GM23338 (cell line): ENCODE results near the gene HEPACAM2. TPM values are rescaled to one million over a fixed set of nuclear protein-coding genes. Genes with fewer than 3 reads are reported as not detected.
A peak's percentile ranks its signal among the peaks of the same experiment; 100 is the strongest.

Source experiments
- ATAC-seq: fragments of 200-7000 bp; cut with Tn5 transposase; 3 replicates; pipeline ENCODE4 v1.9.1; 2020
- DNase-seq: peaks from one replicate; pipeline ENCODE4 v3.0.0-alpha.2; 2015; ENCODE audit warnings: low spot score
- H2AFZ ChIP-seq: fragments of 200-600 bp; sonication (generic); 2 replicates; pipeline ENCODE4 v1.8.0; 2016; ENCODE audit warnings: antibody characterized with exemption, mild to moderate bottlenecking, moderate library complexity
- H3F3A ChIP-seq: fragments of 200-600 bp; sonication (generic); replicated peaks from 2 replicates; pipeline ENCODE4 v1.8.0; 2017; ENCODE audit warnings: antibody characterized with exemption, mixed run types, low read depth
- H3K27ac ChIP-seq: fragments of 200-600 bp; sonication (generic); 2 replicates; pipeline ENCODE4 v1.6.1; 2016; ENCODE audit warnings: low read depth
- H3K27me3 ChIP-seq: fragments of 200-600 bp; sonication (generic); 2 replicates; pipeline ENCODE4 v1.8.0; 2016; ENCODE audit warnings: mild to moderate bottlenecking, mixed run types, moderate library complexity; ENCODE audit not compliant: insufficient read depth
- H3K36me3 ChIP-seq: fragments of 200-600 bp; sonication (generic); 2 replicates; pipeline ENCODE4 v1.8.0; 2016; ENCODE audit warnings: mild to moderate bottlenecking; ENCODE audit not compliant: insufficient read depth
- H3K4me1 ChIP-seq: fragments of 200-600 bp; sonication (generic); 2 replicates; pipeline ENCODE4 v1.8.0; 2016; ENCODE audit warnings: mild to moderate bottlenecking, moderate library complexity; ENCODE audit not compliant: insufficient read depth
- H3K4me2 ChIP-seq: fragments of 200-600 bp; sonication (generic); 2 replicates; pipeline ENCODE4 v1.7.1; 2017; ENCODE audit warnings: mixed run types
- H3K4me3 ChIP-seq: fragments of 200-600 bp; sonication (generic); 2 replicates; pipeline ENCODE4 v1.6.1; 2016; ENCODE audit warnings: mixed run types
- H3K79me2 ChIP-seq: fragments of 200-600 bp; sonication (generic); replicated peaks from 2 replicates; pipeline ENCODE4 v1.8.0; 2017; ENCODE audit warnings: mild to moderate bottlenecking; ENCODE audit not compliant: insufficient read depth
- H3K9me2 ChIP-seq: fragments of 200-600 bp; sonication (generic); 2 replicates; pipeline ENCODE4 v1.8.0; 2017; ENCODE audit not compliant: insufficient read depth
- H4K20me1 ChIP-seq: fragments of 200-600 bp; sonication (generic); replicated peaks from 2 replicates; pipeline ENCODE4 v1.8.0; 2017; ENCODE audit warnings: mild to moderate bottlenecking; ENCODE audit not compliant: insufficient read depth
- H3K27ac Mint-ChIP-seq: 2 replicates; pipeline ENCODE4 v1.8.0; 2020; ENCODE audit warnings: inconsistent platforms, mild to moderate bottlenecking, moderate library complexity, mixed read lengths
- H3K27me3 Mint-ChIP-seq: 3 replicates; pipeline ENCODE4 v1.8.0; 2022; ENCODE audit warnings: low read depth, mild to moderate bottlenecking, moderate library complexity, mixed read lengths, inconsistent platforms; ENCODE audit not compliant: insufficient read depth, poor library complexity
- H3K36me3 Mint-ChIP-seq: 3 replicates; pipeline ENCODE4 v1.8.0; 2021; ENCODE audit warnings: low read depth, mild to moderate bottlenecking, inconsistent platforms, moderate library complexity, mixed read lengths
- H3K4me1 Mint-ChIP-seq: 3 replicates; pipeline ENCODE4 v1.8.0; 2020; ENCODE audit warnings: mild to moderate bottlenecking, inconsistent platforms, mixed read lengths
- H3K4me3 Mint-ChIP-seq: 3 replicates; pipeline ENCODE4 v1.8.0; 2021; ENCODE audit warnings: moderate library complexity, mild to moderate bottlenecking, inconsistent platforms, mixed read lengths
- H3K9me3 Mint-ChIP-seq: 3 replicates; pipeline ENCODE4 v1.8.0; 2020; ENCODE audit warnings: moderate library complexity, mild to moderate bottlenecking, inconsistent platforms, mixed read lengths
- CREB1 ChIP-seq: fragments of 250-450 bp; sonication (Bioruptor Pico); IDR thresholded peaks from 2 replicates; pipeline ENCODE4 v1.5.0; 2020; ENCODE audit warnings: low read depth, mild to moderate bottlenecking, moderate library complexity
- EZH2 ChIP-seq: fragments of 200-600 bp; sonication (generic); IDR thresholded peaks from one replicate; pipeline ENCODE4 v1.8.0; 2017; ENCODE audit warnings: antibody characterized with exemption, mild to moderate bottlenecking, low read depth; ENCODE audit not compliant: unreplicated experiment
- EZH2phosphoT487 ChIP-seq: fragments of 200-600 bp; sonication (generic); IDR thresholded peaks from one replicate; pipeline ENCODE4 v1.8.1; 2018; ENCODE audit warnings: antibody characterized with exemption; ENCODE audit not compliant: unreplicated experiment
- JUNB ChIP-seq: IDR thresholded peaks from one replicate; pipeline ENCODE4 v1.6.1; 2016; ENCODE audit warnings: antibody characterized with exemption; ENCODE audit not compliant: unreplicated experiment
- NANOG ChIP-seq: IDR thresholded peaks from 2 replicates; pipeline ENCODE4 v1.6.1; 2016; ENCODE audit warnings: antibody characterized with exemption, borderline replicate concordance
- POLR2AphosphoS5 ChIP-seq: IDR thresholded peaks from 2 replicates; pipeline ENCODE4 v1.6.1; 2016; ENCODE audit warnings: antibody characterized with exemption, low read depth
- STAT1 ChIP-seq: IDR thresholded peaks from one replicate; pipeline ENCODE4 v1.6.1; 2016; ENCODE audit warnings: antibody characterized with exemption; ENCODE audit not compliant: unreplicated experiment
- ZNF114 ChIP-seq: fragments of 250-450 bp; sonication (Bioruptor Pico); IDR thresholded peaks from 2 replicates; pipeline ENCODE4 v1.5.0; 2020; ENCODE audit warnings: mild to moderate bottlenecking, moderate library complexity
- ZNF331 ChIP-seq: fragments of 250-450 bp; sonication (Bioruptor Pico); IDR thresholded peaks from 2 replicates; pipeline ENCODE4 v1.5.0; 2020; ENCODE audit warnings: low read depth, mild to moderate bottlenecking, moderate library complexity
- polyA plus RNA-seq: library from polyadenylated mRNA; unstranded; fragments of >200 nt; fragmentation: Nextera tagmentation; extraction: Ambion mirVana; gene quantifications from 2 replicates; pipeline ENCODE4 v1.2.1, GENCODE V29; 2016
- total RNA-seq: library from RNA; depleted of rRNA; stranded (reverse); fragments of >200 nt; shearing (Covaris generic); gene quantifications from 2 replicates; pipeline ENCODE4 v1.2.3, GENCODE V29; 2014
- TF ChIP-seq, protein P1 (sequence below), 2 experiments: fragments of 200-600 bp in 1 of 2; sonication (generic) in 1 of 2; conservative IDR thresholded peaks; 2 replicates each; pipeline versions ENCODE4 v1.5.1 to v1.6.1; 2016 to 2017; ENCODE audit warnings: antibody characterized with exemption in 2 of 2, low read depth in 2 of 2, mild to moderate bottlenecking in 2 of 2, moderate library complexity in 1 of 2
- TF ChIP-seq, protein P2 (sequence below): fragments of 250-450 bp; sonication (Bioruptor Pico); IDR thresholded peaks from 2 replicates; pipeline ENCODE4 v1.5.0; 2020; ENCODE audit warnings: mild to moderate bottlenecking, moderate library complexity
- TF ChIP-seq, protein P3 (sequence below): IDR thresholded peaks from 2 replicates; pipeline ENCODE4 v1.6.1; 2016; ENCODE audit warnings: antibody characterized with exemption
- TF ChIP-seq, protein P4 (sequence below): IDR thresholded peaks from one replicate; pipeline ENCODE4 v1.6.1; 2018; ENCODE audit warnings: antibody characterized with exemption; ENCODE audit not compliant: unreplicated experiment

Gene HEPACAM2
- total and polyA plus RNA-seq, 2 experiments from 2014 or later: not detected

DNA sequence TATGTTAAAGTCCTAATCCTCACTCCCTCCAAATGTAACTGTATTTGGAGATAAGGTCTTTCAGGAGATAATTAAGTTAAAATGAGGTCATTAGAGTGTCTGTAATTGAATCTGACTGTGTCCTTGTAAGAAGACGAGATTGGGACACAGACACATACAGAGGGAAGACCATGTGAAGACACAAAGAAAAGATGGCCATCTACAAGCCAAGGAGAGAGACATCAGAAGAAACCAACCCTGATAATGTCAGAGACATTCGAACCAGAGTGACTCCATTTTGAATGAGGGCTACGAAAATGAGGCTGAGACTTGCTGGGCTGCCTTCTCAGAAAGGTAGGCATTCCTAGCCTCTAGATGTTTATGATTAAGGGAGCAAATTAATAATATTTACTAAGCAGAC, 77.5 kb downstream of the HEPACAM2 start:
- Mint-ChIP-seq H3K27ac (0 out of 2 replicates have a peak overlapping the region, but pooled peaks have one; percentile 6), H3K4me3 (no peak overlapping the region), H3K27me3 (peaks cover 5% of the 10 kb centered on the region), H3K4me1 (peaks cover 14% of the 10 kb centered on the region; the same call in 2 of the 3 replicates), H3K9me3 (no peaks in the 10 kb centered on the region), H3K36me3 (no peaks in the 10 kb centered on the region)
- Histone ChIP-seq H3K4me3 (no peak overlapping the region), H3K9me2 (no peaks in the 10 kb centered on the region), H3K27me3 (no peaks in the 10 kb centered on the region), H3K36me3 (no peaks in the 10 kb centered on the region), H3K4me2 (no peak overlapping the region), H2AFZ (peak overlapping the region; percentile 38; the same call in 1 of the 2 replicates), H4K20me1 (no peaks in the 10 kb centered on the region), H3K4me1 (no peaks in the 10 kb centered on the region), H3K27ac (no peak overlapping the region), H3F3A (no peaks in the 10 kb centered on the region), H3K79me2 (no peaks in the 10 kb centered on the region)
- ATAC-seq (no peak), DNase-seq (no peak)
- TF ChIP-seq, protein P1, sequence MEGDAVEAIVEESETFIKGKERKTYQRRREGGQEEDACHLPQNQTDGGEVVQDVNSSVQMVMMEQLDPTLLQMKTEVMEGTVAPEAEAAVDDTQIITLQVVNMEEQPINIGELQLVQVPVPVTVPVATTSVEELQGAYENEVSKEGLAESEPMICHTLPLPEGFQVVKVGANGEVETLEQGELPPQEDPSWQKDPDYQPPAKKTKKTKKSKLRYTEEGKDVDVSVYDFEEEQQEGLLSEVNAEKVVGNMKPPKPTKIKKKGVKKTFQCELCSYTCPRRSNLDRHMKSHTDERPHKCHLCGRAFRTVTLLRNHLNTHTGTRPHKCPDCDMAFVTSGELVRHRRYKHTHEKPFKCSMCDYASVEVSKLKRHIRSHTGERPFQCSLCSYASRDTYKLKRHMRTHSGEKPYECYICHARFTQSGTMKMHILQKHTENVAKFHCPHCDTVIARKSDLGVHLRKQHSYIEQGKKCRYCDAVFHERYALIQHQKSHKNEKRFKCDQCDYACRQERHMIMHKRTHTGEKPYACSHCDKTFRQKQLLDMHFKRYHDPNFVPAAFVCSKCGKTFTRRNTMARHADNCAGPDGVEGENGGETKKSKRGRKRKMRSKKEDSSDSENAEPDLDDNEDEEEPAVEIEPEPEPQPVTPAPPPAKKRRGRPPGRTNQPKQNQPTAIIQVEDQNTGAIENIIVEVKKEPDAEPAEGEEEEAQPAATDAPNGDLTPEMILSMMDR (conservative IDR thresholded peaks at IDR 0.05; ENCODE audit: low read depth in 2 of 2): no peak
- TF ChIP-seq, protein P2, sequence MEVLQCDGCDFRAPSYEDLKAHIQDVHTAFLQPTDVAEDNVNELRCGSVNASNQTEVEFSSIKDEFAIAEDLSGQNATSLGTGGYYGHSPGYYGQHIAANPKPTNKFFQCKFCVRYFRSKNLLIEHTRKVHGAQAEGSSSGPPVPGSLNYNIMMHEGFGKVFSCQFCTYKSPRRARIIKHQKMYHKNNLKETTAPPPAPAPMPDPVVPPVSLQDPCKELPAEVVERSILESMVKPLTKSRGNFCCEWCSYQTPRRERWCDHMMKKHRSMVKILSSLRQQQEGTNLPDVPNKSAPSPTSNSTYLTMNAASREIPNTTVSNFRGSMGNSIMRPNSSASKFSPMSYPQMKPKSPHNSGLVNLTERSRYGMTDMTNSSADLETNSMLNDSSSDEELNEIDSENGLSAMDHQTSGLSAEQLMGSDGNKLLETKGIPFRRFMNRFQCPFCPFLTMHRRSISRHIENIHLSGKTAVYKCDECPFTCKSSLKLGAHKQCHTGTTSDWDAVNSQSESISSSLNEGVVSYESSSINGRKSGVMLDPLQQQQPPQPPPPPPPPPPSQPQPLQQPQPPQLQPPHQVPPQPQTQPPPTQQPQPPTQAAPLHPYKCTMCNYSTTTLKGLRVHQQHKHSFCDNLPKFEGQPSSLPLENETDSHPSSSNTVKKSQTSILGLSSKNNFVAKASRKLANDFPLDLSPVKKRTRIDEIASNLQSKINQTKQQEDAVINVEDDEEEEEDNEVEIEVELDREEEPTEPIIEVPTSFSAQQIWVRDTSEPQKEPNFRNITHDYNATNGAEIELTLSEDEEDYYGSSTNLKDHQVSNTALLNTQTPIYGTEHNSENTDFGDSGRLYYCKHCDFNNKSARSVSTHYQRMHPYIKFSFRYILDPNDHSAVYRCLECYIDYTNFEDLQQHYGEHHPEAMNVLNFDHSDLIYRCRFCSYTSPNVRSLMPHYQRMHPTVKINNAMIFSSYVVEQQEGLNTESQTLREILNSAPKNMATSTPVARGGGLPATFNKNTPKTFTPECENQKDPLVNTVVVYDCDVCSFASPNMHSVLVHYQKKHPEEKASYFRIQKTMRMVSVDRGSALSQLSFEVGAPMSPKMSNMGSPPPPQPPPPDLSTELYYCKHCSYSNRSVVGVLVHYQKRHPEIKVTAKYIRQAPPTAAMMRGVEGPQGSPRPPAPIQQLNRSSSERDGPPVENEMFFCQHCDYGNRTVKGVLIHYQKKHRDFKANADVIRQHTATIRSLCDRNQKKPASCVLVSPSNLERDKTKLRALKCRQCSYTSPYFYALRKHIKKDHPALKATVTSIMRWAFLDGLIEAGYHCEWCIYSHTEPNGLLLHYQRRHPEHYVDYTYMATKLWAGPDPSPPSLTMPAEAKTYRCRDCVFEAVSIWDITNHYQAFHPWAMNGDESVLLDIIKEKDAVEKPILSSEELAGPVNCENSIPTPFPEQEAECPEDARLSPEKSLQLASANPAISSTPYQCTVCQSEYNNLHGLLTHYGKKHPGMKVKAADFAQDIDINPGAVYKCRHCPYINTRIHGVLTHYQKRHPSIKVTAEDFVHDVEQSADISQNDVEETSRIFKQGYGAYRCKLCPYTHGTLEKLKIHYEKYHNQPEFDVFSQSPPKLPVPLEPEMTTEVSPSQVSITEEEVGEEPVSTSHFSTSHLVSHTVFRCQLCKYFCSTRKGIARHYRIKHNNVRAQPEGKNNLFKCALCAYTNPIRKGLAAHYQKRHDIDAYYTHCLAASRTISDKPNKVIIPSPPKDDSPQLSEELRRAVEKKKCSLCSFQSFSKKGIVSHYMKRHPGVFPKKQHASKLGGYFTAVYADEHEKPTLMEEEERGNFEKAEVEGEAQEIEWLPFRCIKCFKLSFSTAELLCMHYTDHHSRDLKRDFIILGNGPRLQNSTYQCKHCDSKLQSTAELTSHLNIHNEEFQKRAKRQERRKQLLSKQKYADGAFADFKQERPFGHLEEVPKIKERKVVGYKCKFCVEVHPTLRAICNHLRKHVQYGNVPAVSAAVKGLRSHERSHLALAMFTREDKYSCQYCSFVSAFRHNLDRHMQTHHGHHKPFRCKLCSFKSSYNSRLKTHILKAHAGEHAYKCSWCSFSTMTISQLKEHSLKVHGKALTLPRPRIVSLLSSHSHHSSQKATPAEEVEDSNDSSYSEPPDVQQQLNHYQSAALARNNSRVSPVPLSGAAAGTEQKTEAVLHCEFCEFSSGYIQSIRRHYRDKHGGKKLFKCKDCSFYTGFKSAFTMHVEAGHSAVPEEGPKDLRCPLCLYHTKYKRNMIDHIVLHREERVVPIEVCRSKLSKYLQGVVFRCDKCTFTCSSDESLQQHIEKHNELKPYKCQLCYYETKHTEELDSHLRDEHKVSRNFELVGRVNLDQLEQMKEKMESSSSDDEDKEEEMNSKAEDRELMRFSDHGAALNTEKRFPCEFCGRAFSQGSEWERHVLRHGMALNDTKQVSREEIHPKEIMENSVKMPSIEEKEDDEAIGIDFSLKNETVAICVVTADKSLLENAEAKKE (CRISPR knock-in tag): no peak
- no peak for TF ChIP-seq STAT1
- TF ChIP-seq JUNB: no peak
- no peak for TF ChIP-seq ZNF331 (CRISPR knock-in tag)
- no peak for TF ChIP-seq ZNF114
- TF ChIP-seq POLR2AphosphoS5: no peak
- no peak for TF ChIP-seq EZH2
- no peak for TF ChIP-seq CREB1 (CRISPR knock-in tag)
- TF ChIP-seq, protein P3, sequence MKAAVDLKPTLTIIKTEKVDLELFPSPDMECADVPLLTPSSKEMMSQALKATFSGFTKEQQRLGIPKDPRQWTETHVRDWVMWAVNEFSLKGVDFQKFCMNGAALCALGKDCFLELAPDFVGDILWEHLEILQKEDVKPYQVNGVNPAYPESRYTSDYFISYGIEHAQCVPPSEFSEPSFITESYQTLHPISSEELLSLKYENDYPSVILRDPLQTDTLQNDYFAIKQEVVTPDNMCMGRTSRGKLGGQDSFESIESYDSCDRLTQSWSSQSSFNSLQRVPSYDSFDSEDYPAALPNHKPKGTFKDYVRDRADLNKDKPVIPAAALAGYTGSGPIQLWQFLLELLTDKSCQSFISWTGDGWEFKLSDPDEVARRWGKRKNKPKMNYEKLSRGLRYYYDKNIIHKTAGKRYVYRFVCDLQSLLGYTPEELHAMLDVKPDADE: no peak
- TF ChIP-seq NANOG: no peak
- TF ChIP-seq EZH2phosphoT487: no peak
- TF ChIP-seq, protein P4, sequence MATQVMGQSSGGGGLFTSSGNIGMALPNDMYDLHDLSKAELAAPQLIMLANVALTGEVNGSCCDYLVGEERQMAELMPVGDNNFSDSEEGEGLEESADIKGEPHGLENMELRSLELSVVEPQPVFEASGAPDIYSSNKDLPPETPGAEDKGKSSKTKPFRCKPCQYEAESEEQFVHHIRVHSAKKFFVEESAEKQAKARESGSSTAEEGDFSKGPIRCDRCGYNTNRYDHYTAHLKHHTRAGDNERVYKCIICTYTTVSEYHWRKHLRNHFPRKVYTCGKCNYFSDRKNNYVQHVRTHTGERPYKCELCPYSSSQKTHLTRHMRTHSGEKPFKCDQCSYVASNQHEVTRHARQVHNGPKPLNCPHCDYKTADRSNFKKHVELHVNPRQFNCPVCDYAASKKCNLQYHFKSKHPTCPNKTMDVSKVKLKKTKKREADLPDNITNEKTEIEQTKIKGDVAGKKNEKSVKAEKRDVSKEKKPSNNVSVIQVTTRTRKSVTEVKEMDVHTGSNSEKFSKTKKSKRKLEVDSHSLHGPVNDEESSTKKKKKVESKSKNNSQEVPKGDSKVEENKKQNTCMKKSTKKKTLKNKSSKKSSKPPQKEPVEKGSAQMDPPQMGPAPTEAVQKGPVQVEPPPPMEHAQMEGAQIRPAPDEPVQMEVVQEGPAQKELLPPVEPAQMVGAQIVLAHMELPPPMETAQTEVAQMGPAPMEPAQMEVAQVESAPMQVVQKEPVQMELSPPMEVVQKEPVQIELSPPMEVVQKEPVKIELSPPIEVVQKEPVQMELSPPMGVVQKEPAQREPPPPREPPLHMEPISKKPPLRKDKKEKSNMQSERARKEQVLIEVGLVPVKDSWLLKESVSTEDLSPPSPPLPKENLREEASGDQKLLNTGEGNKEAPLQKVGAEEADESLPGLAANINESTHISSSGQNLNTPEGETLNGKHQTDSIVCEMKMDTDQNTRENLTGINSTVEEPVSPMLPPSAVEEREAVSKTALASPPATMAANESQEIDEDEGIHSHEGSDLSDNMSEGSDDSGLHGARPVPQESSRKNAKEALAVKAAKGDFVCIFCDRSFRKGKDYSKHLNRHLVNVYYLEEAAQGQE: no peak
